ELR (cell line): ENCODE measurements around the gene CNN2.
A peak's percentile ranks its signal among the peaks of the same experiment; 100 is the strongest.

Source experiments
- DNase-seq: peaks from one replicate; pipeline ENCODE4 v3.0.0-alpha.2; 2015; ENCODE audit warnings: low read depth

Gene CNN2

DNA sequence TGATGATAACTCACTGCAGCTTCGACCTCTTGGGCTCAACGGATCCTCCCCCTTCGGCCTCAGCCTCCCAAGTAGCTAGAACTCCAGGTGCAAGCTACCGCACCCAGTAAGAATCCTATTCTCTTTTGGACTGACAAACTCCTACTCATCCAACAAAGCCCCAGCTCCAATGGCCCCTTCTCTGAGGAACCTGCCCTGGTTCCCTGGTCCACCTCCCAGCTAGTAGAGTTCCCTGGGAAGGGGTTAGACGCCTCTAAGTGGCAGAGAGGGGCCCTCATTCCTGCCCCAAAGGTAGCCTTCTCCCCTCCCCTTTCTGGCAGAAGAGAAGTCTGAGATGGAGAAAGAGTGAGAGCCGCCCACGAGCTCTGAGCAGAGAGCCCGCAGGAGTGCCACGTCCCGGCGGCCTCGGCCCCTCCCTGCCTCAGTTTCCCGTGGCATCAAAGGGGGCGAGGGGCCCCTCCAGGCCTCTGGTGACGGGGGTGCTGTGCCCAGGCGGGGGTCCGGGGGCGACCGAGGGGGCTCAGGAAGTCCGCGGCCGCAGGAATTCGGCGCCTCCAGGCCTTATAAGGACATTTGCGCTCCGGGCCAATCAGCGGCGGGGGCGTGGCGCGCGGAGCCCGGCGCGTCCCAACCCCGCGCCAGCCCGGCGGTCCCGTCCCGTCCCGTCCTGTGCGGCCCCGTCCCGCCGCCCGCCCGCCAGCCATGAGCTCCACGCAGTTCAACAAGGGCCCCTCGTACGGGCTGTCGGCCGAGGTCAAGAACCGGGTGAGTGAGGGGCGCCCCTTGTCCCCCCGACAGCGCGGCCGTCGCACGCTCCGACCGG, at the start of gene CNN2:
TSS of gene CNN2 (plus strand) at position 649 of the 823 bp plus-strand sequence. CDS start at position 703, 54 bp downstream.
- peak; percentile 79 for DNase-seq

GRCh38 chr19:977058-977464, 49.3 kb upstream of the CNN2 start:
- DNase-seq, result no peak

GRCh38 chr19:979318-979741, 47.1 kb upstream of the CNN2 start:
- DNase-seq, result no peak

DNA sequence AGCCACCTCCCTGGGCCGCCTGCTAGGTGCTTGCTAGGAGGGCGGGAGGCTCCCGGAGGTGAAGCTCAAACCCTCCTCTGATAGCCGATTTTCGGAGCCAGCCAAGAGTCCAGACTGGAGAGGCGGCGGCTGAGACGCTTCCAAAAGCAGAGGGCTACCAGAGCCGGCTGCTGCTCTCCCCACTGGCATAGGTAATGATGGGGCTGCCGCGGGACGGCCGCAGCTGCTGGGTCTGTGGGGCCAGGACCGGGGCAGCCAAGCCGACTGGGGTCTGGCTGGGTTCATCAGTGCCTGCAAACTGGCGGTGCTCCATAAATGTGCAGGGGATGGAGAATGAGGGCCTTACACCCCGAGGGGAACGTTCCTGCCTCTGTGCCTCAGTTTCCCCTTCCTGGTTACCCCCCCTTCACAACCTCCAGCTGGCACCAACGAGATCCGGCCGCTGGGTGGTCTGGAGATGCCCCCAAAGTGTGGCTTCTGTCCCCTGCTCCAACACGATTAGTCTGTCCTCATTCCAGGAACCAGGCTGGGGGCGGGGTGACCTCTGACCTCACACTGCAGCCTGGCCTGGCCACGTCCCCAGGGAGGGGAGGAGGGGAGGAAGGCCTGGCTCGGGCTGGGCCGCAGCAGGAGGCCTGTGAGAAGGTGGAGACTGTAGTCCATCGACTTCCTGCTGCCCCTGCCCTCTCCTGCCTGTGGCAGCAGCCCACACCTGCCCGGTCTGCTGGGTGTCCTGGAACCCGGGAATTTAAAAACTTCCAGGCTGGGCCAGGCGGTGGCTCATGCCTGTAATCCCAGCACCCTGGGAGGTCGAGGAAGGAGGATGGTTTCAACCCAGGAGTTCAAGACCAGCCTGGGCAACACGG, 46.0 kb upstream of the CNN2 start:
- DNase-seq, result no peak

GRCh38 chr19:982567-983170, 43.7 kb upstream of the CNN2 start:
- peak; percentile 67 for DNase-seq

- peak; percentile 93 for DNase-seq
These were observed 42.0 kb upstream of the CNN2 start, which contains the start of gene WDR18 for GRCh38 chr19:984165-984967. TSS of gene WDR18 (plus strand) at chr19:984345. CDS start at chr19:984354, 9 bp downstream.

- no peak for DNase-seq
These were observed 40.3 kb upstream of the CNN2 start for GRCh38 chr19:986083-986482.

DNA sequence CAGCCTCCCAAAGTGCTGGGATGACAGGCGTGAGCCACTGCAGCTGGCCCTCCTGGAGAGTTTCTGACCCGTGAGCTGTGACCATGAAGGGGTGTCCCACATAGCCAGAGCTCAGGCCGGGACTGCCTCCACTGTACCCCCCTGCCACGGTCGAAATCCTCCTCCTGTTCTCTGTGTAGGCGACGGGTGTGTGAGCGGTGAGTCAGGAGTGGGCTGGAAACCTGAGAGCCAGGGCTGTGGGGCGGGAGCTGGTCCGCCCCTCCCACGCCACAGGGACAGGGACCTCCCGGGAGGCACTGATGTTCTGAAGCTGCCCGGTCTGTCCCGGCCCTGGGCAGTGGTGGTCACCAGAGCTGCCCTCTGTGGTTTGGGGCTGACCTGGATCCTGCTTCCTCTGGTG, 38.3 kb upstream of the CNN2 start:
- no peak for DNase-seq

GRCh38 chr19:988510-988909, 37.9 kb upstream of the CNN2 start:
- DNase-seq, result no peak

DNA sequence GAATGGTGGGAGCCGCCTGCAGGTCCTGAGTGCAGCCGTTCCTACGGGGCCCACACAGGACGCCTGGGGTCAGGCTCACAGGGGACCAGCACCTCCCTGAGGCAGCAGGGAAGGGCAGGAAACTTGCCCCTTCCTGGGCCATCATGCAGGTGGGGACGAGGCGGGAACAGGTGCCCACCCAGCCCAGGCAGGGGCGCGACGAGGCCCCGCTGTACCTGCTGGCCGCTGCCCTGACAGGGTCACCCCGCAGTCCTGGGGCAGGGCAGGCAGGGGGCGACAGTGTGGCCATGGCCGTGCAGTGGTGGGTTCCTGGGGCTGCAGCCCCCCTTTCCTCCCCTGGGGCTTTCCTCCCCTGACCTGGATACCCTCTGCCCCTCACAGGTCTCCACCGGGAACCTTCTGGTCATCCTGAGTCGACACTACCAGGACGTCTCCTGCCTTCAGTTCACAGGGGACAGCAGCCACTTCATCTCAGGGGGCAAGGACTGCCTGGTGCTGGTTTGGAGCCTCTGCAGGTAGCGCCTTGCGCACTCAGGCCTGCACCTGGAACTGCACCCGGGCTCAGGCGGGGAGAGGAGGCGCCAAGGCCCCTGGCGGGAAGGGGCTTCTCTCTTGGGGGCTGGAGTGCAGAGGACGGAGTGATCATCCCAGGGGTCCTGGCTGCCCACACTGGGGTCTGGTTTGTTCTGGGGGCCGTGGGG, 36.9 kb upstream of the CNN2 start:
- DNase-seq, result no peak

DNA sequence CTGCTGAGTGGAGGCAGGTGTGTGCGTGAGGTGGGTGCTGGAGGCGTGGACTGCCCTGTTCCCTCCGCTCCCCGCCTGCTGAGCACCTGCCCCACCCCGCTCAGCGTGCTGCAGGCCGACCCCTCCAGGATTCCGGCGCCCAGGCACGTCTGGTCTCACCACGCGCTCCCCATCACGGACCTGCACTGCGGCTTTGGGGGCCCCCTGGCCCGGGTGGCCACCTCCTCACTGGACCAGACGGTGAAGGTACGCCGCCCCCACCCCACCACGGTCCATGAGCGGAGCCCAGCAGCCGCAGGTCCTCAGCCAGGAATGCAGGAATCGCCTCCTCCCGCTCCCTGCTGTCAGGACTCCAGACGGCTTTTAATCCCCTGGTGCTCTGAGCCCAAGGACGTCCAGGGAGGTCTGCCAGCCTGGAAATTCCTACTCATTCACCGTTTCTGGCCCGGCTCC, 36.3 kb upstream of the CNN2 start:
- DNase-seq, result no peak

- no peak for DNase-seq
These were observed 35.7 kb upstream of the CNN2 start for GRCh38 chr19:990746-991145.

DNA sequence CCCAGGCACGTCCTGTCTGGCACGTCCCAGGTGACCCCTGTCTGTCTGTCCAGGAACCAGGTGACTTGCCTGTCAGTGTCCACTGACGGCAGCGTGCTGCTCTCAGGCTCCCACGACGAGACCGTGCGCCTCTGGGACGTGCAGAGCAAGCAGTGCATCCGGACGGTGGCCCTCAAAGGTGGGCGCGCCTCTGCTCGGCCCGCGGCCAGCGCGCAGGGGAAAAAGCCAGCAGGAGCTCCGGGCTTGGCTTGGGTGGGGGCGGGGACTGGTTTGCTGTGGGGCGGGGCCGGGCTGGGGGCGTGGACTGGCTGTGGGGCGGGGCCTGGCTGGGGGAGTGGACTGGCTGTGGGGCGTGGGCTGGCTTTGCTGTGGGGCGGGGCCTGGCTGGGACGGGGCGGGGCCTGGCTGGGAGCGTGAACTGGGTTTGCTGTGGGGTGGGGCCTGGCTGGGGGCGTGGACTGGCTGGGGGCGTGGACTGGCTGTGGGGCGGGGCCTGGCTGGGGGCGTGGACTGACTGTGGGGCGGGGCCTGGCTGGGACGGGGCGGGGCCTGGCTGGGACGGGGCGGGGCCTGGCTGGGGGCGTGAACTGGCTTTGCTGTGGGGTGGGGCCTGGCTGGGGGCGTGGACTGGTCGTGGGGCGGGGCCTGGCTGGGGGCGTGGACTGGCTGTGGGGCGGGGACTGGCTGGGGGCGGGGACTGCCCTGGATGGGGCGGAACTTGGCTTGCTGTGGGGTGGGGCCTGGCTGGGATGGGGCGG, 35.1 kb upstream of the CNN2 start:
- DNase-seq, result peak; percentile 61

- no peak for DNase-seq
These were observed 34.3 kb upstream of the CNN2 start for GRCh38 chr19:991932-992669.

DNA sequence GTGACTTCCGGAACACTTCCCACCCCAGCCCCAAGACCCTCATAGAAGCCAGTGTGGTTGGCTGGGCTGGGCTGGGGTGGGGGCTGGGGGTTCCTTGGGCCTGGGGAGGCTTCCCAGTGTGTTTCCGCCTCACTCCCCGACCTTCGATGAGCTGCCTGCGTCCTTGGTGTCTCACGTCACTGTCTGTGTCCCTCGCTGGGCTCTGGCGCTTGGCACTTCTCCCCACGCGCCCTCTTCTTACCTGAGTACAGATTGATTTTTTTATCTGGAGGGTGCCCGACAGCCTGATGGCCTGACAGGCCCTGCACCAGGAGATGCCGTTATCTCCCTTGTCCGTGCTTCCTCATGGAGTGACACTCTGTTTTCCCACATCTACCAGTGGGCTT, 33.7 kb upstream of the CNN2 start:
- no peak for DNase-seq

DNA sequence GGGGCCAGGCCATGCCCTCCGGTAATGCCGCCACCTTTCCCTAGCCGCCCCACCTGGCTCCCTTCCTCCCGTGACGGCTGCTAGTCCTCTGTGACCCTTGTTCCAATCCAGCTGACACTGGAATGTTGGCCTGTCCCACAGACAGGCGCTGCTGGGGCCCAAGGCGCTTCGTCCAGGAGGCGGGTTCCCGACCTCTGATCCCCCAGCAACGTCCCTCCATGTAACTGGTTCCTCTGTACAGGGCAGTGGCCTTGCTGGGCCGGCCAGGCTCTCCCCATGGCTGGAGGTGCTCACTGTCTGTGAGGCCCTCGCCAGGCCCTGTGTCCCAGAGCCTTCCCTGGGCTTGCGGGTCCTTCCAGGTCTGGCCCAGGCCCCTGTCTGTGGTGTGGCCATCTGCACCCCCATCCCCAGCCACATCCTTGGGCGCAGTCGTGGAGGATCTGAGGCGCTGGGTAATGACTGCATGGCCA, 33.0 kb upstream of the CNN2 start:
- DNase-seq, result no peak

GRCh38 chr19:993831-994393, 32.5 kb upstream of the CNN2 start:
- no peak for DNase-seq

GRCh38 chr19:994516-994915, 31.9 kb upstream of the CNN2 start:
- DNase-seq, result no peak
